H9 (cell line): ENCODE data around the gene HMGN2. TPM values are rescaled to one million over a fixed set of nuclear protein-coding genes. Genes with fewer than 3 reads are reported as not detected.
A peak's percentile ranks its signal among the peaks of the same experiment; 100 is the strongest.

Source experiments
- DNase-seq: peaks from one replicate; pipeline ENCODE4 v3.0.0-alpha.2; 2017
- H2AFZ ChIP-seq: one replicate; pipeline ENCODE4 v1.6.1; 2013; ENCODE audit warnings: mild to moderate bottlenecking, low read length, control low read depth, moderate library complexity
- H2AK5ac ChIP-seq: 2 replicates; pipeline ENCODE4 v1.6.1; 2013; ENCODE audit warnings: low read length, control low read depth, mixed read lengths; ENCODE audit not compliant: insufficient read length
- H2BK120ac ChIP-seq: one replicate; pipeline ENCODE4 v1.6.1; 2013; ENCODE audit warnings: low read depth, mild to moderate bottlenecking, low read length, control low read depth, inconsistent platforms; ENCODE audit not compliant: poor library complexity, severe bottlenecking
- H2BK12ac ChIP-seq: 2 replicates; pipeline ENCODE4 v1.6.1; 2013; ENCODE audit warnings: low read length, control low read depth, mixed read lengths, low read depth; ENCODE audit not compliant: insufficient read length
- H2BK15ac ChIP-seq: 2 replicates; pipeline ENCODE4 v1.6.1; 2013; ENCODE audit warnings: low read depth, low read length, control low read depth
- H2BK20ac ChIP-seq: one replicate; pipeline ENCODE4 v1.6.1; 2013; ENCODE audit warnings: low read depth, mild to moderate bottlenecking, low read length, control low read depth, inconsistent platforms; ENCODE audit not compliant: poor library complexity, severe bottlenecking
- H2BK5ac ChIP-seq: 2 replicates; pipeline ENCODE4 v1.6.1; 2013; ENCODE audit warnings: low read length, control low read depth, mixed read lengths; ENCODE audit not compliant: insufficient read length
- H3K14ac ChIP-seq: 2 replicates; pipeline ENCODE4 v1.6.1; 2013; ENCODE audit warnings: low read length, control low read depth; ENCODE audit not compliant: insufficient read depth
- H3K18ac ChIP-seq: 2 replicates; pipeline ENCODE4 v1.6.1; 2013; ENCODE audit warnings: low read depth, mild to moderate bottlenecking, mixed read lengths, low read length, control low read depth; ENCODE audit not compliant: insufficient read length
- H3K23ac ChIP-seq: 2 replicates; pipeline ENCODE4 v1.6.1; 2013; ENCODE audit warnings: low read length, control low read depth, mixed read lengths, low read depth; ENCODE audit not compliant: insufficient read length
- H3K23me2 ChIP-seq: 2 replicates; pipeline ENCODE4 v1.6.1; 2013; ENCODE audit warnings: low read depth, mild to moderate bottlenecking, mixed read lengths, low read length, control low read depth; ENCODE audit not compliant: insufficient read length, poor library complexity, severe bottlenecking
- H3K27ac ChIP-seq: 2 replicates; pipeline ENCODE4 v1.5.1; 2013; ENCODE audit warnings: low read length, control low read depth, mixed read lengths, low read depth; ENCODE audit not compliant: insufficient read length
- H3K27me3 ChIP-seq: 2 replicates; pipeline ENCODE4 v1.6.1; 2013; ENCODE audit warnings: low read length, control low read depth, inconsistent platforms; ENCODE audit not compliant: insufficient read depth
- H3K4ac ChIP-seq: 2 replicates; pipeline ENCODE4 v1.6.1; 2013; ENCODE audit warnings: low read depth, mild to moderate bottlenecking, control low read depth, inconsistent platforms, low read length, moderate library complexity
- H3K4me1 ChIP-seq: 2 replicates; pipeline ENCODE4 v1.6.1; 2013; ENCODE audit warnings: low read length, control low read depth, inconsistent platforms; ENCODE audit not compliant: insufficient read depth
- H3K4me2 ChIP-seq: 2 replicates; pipeline ENCODE4 v1.6.1; 2013; ENCODE audit warnings: low read length, control low read depth, mixed read lengths; ENCODE audit not compliant: insufficient read length, insufficient read depth
- H3K56ac ChIP-seq: 2 replicates; pipeline ENCODE4 v1.6.1; 2013; ENCODE audit warnings: low read depth, mild to moderate bottlenecking, mixed read lengths, low read length, control low read depth; ENCODE audit not compliant: insufficient read length
- H3K79me1 ChIP-seq: 2 replicates; pipeline ENCODE4 v1.6.1; 2013; ENCODE audit warnings: low read depth, mild to moderate bottlenecking, moderate library complexity, low read length, control low read depth, inconsistent platforms; ENCODE audit not compliant: insufficient read depth, poor library complexity, severe bottlenecking
- H3K79me2 ChIP-seq: 2 replicates; pipeline ENCODE4 v1.6.1; 2013; ENCODE audit warnings: low read length, control low read depth, inconsistent platforms; ENCODE audit not compliant: insufficient read depth
- H3K9ac ChIP-seq: 2 replicates; pipeline ENCODE4 v1.6.1; 2013; ENCODE audit warnings: low read length, control low read depth, mixed read lengths; ENCODE audit not compliant: insufficient read length; ENCODE audit errors: extremely low read depth
- H3K9me3 ChIP-seq: one replicate; pipeline ENCODE4 v1.6.1; 2013; ENCODE audit warnings: low read depth, low read length, inconsistent platforms; ENCODE audit not compliant: control insufficient read depth
- H3T11ph ChIP-seq: one replicate; pipeline ENCODE4 v1.6.1; 2013; ENCODE audit warnings: mild to moderate bottlenecking, low read length, control low read depth, inconsistent platforms
- H4K20me1 ChIP-seq: one replicate; pipeline ENCODE4 v1.6.1; 2013; ENCODE audit not compliant: control insufficient read depth, insufficient read length, insufficient read depth
- H4K5ac ChIP-seq: 2 replicates; pipeline ENCODE4 v1.6.1; 2013; ENCODE audit warnings: low read depth, mild to moderate bottlenecking, mixed read lengths, low read length, control low read depth; ENCODE audit not compliant: insufficient read length
- H4K8ac ChIP-seq: replicated peaks from 2 replicates; pipeline ENCODE4 v1.6.1; 2013; ENCODE audit warnings: low read length, control low read depth, mixed read lengths, low read depth; ENCODE audit not compliant: insufficient read length
- H4K91ac ChIP-seq: 2 replicates; pipeline ENCODE4 v1.6.1; 2013; ENCODE audit warnings: low read depth, mild to moderate bottlenecking, moderate library complexity, mixed read lengths, low read length, control low read depth; ENCODE audit not compliant: insufficient read length
- H3K27ac Mint-ChIP-seq, 3 experiments: 2 replicates in 2 of 3; 3 replicates in 1 of 3; pipeline ENCODE4 v1.8.0; 2020 to 2021; ENCODE audit warnings: mixed read lengths in 3 of 3, mild to moderate bottlenecking in 1 of 3, moderate library complexity in 1 of 3
- H3K27me3 Mint-ChIP-seq: 2 replicates; pipeline ENCODE4 v1.8.0; 2021; ENCODE audit warnings: low read depth, mild to moderate bottlenecking, moderate library complexity, mixed read lengths
- H3K36me3 Mint-ChIP-seq, 3 experiments: 2 replicates in 2 of 3; 3 replicates in 1 of 3; pipeline ENCODE4 v1.8.0; 2020 to 2021; ENCODE audit warnings: low read depth in 3 of 3, mixed read lengths in 3 of 3; ENCODE audit not compliant: insufficient read depth in 1 of 3
- H3K4me1 Mint-ChIP-seq, 2 experiments: 2 replicates each; pipeline ENCODE4 v1.8.0; 2020; ENCODE audit warnings: mixed read lengths in 2 of 2
- H3K4me3 Mint-ChIP-seq, 2 experiments: 2 replicates in 1 of 2; 3 replicates in 1 of 2; pipeline ENCODE4 v1.8.0; 2020 to 2021; ENCODE audit warnings: mild to moderate bottlenecking in 2 of 2, mixed read lengths in 2 of 2, moderate library complexity in 1 of 2
- H3K9me3 Mint-ChIP-seq, 2 experiments: 2 replicates in 1 of 2; 3 replicates in 1 of 2; pipeline ENCODE4 v1.8.0; 2020; ENCODE audit warnings: mild to moderate bottlenecking in 2 of 2, mixed read lengths in 2 of 2, moderate library complexity in 1 of 2
- CTCF ChIP-seq: fragments of 200-600 bp; sonication (generic); conservative IDR thresholded peaks from 3 replicates; pipeline ENCODE4 v1.8.0; 2021; ENCODE audit warnings: antibody characterized with exemption, mild to moderate bottlenecking
- WGBS: extraction: QIAGEN DNeasy Blood & Tissue Kit; methylation state at CpG from one replicate; pipeline ENCODE4 v1.1.7; 2013; ENCODE audit warnings: missing lambda C conversion rate, low lambda C conversion rate, mixed read lengths; ENCODE audit not compliant: insufficient read length; ENCODE audit errors: extremely low coverage; 5-methylcytosine and 5-hydroxymethylcytosine counted together
- total RNA-seq: library from RNA; stranded (reverse); gene quantifications from 2 replicates; pipeline ENCODE4 v1.2.1, GENCODE V29; 2021

Gene HMGN2
- total RNA-seq, 1 experiment from 2014 or later = 622 TPM

GRCh38 chr1:26477446-26478152 is 5.4 kb downstream of the HMGN2 start:
- no peak for DNase-seq
- no peaks in the 10 kb centered on the region for H3K9me3 Mint-ChIP-seq
- no peak overlapping the region for H2AFZ ChIP-seq
- no peaks in the 10 kb centered on the region; the same call in 1 of the 2 replicates for H3K4me1 ChIP-seq
- H2BK15ac ChIP-seq = no peak overlapping the region
- no peaks in the 10 kb centered on the region for H3K9me3 ChIP-seq
- no peak overlapping the region for H3K23ac ChIP-seq
- no peak overlapping the region for H2BK120ac ChIP-seq
- no peak for TF ChIP-seq CTCF
- H2BK12ac ChIP-seq = no peak overlapping the region
- peaks cover 4% of the 10 kb centered on the region; the same call in 1 of the 2 replicates for H3K79me2 ChIP-seq
- no peaks in the 10 kb centered on the region; the same call in 1 of the 2 replicates for H3K27me3 Mint-ChIP-seq
- H2BK20ac ChIP-seq = no peak overlapping the region
- no peak overlapping the region for H4K91ac ChIP-seq
- no peak overlapping the region for H3K4ac ChIP-seq
- no CpG with 5 or more reads among the region's 8 CpGs for WGBS
- no peak overlapping the region for H2AK5ac ChIP-seq
- no peak overlapping the region for H4K5ac ChIP-seq
- H3K4me2 ChIP-seq = no peak overlapping the region
- H3K27ac ChIP-seq = no peak overlapping the region
- peak overlapping the region in 2 of 3 experiments; percentile 78 to 84; a peak in 4 of 7 replicates for H3K27ac Mint-ChIP-seq
- H4K8ac ChIP-seq = no peak overlapping the region
- no peak overlapping the region for H2BK5ac ChIP-seq
- no peak overlapping the region for H3K56ac ChIP-seq
- peaks cover 41 to 58% (median 53%) of the 10 kb centered on the region in 3 experiments; a peak in 6 of 7 replicates for H3K36me3 Mint-ChIP-seq
- H3K18ac ChIP-seq = no peak overlapping the region
- no peaks in the 10 kb centered on the region for H3K79me1 ChIP-seq
- H3K14ac ChIP-seq = no peak overlapping the region
- H3K4me3 Mint-ChIP-seq = no peak overlapping the region
- peaks cover 6 to 19% of the 10 kb centered on the region in 2 experiments; a peak in 3 of 4 replicates for H3K4me1 Mint-ChIP-seq
- no peaks in the 10 kb centered on the region for H4K20me1 ChIP-seq
- H3K9ac ChIP-seq = no peak overlapping the region
- no peak overlapping the region for H3T11ph ChIP-seq
- H3K27me3 ChIP-seq = no peaks in the 10 kb centered on the region
- H3K23me2 ChIP-seq = no peaks in the 10 kb centered on the region
